A549 treated with DMSO at 1 μM for 4 hours (cell line): ENCODE results near the gene LCMT2. TPM values are rescaled to one million over a fixed set of nuclear protein-coding genes. Genes with fewer than 3 reads are reported as not detected.

Source experiments
- total RNA-seq: library from RNA; stranded (reverse); fragments of 200-300 nt; extraction: Qiagen RNA extraction; gene quantifications from 5 replicates; pipeline ENCODE4 v1.2.3, GENCODE V29; 2022; ENCODE audit warnings: low read depth

Gene LCMT2, protein sequence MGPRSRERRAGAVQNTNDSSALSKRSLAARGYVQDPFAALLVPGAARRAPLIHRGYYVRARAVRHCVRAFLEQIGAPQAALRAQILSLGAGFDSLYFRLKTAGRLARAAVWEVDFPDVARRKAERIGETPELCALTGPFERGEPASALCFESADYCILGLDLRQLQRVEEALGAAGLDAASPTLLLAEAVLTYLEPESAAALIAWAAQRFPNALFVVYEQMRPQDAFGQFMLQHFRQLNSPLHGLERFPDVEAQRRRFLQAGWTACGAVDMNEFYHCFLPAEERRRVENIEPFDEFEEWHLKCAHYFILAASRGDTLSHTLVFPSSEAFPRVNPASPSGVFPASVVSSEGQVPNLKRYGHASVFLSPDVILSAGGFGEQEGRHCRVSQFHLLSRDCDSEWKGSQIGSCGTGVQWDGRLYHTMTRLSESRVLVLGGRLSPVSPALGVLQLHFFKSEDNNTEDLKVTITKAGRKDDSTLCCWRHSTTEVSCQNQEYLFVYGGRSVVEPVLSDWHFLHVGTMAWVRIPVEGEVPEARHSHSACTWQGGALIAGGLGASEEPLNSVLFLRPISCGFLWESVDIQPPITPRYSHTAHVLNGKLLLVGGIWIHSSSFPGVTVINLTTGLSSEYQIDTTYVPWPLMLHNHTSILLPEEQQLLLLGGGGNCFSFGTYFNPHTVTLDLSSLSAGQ
- total RNA-seq = 7.2 to 8.8 TPM (median 7.7 TPM) in 5 replicates

DNA sequence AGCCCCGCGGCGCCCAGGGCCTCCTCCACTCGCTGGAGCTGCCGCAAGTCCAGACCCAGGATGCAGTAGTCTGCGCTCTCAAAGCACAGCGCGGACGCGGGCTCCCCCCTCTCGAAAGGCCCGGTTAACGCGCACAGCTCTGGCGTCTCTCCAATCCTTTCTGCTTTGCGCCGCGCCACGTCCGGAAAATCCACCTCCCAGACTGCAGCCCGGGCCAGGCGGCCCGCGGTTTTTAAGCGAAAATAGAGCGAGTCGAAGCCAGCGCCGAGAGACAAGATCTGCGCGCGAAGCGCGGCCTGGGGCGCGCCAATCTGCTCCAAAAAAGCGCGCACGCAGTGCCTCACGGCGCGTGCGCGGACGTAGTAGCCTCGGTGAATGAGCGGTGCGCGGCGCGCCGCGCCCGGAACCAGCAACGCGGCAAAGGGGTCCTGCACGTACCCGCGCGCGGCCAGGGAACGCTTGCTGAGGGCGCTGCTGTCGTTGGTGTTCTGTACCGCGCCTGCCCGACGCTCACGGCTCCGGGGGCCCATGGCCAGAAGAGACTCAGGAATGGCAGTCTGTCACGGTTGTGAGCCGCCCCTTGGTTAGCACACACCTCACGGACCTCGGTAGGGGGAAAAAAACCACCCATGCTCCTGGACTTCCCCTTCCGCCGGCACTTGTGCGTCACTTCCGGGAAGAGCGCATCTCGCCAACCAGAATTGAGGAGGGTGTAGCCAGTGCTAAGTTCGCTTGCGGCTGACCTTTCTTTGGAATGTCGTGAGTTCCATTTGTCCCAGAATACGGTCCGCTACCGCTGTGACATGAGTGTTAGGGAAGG, at the start of gene LCMT2:
Gene LCMT2, minus strand, starts transcription at position 614 of the 820 bp plus-strand sequence. Its CDS starts 84 bp downstream, at position 530.

DNA sequence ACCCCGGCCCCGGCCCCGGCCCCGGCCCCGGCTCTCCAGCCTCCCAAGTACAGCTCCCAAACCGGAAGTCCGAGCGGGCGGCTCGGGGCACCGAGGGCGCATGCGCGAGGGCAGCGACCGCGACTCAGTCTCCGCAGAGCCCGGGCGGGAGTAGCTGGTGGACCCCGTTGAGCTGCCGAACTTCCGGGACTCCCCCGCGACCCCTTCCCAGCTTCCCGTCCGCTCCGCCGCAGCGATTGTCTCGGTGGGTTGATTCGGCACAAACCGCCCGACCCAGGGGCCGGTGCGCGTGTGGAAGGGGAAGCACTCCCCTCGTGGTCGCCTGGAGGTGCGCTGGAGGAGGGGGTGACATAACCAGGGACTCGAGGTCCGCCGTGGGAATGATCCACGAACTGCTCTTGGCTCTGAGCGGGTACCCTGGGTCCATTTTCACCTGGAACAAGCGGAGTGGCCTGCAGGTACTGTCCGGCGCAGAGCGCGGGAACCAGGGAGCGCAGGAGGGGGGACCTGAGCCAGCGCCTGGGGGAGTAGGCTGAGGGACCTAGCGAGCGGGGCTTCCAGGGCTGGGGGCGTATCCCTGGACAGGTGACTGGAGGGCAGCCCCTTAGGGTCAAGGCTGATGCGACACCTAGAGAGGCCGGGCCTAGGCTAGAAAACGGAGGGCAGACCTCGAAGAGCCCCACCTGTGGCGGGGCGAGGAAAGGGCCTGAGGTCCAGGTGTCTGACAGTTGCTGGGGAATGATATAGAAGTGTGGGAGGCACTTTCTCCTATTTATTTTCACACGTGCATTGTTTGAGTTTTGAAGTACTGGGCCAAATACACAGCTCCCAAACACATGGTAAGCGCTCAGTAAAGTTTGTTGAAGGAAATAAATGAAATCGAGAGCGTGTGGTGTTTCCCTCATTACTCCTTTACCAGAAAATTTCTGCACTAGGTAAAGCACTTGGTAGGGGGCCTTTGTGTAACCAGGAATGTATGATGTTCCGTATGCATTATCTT, 40.9 kb upstream of the LCMT2 start, which contains the start of the genes TUBGCP4 and ZSCAN29:
Gene TUBGCP4, plus strand, starts transcription at position 127 of the 1,000 bp plus-strand sequence. Its CDS starts 254 bp downstream, at position 381.
Gene ZSCAN29, minus strand, starts transcription at position 69 of the 1,000 bp plus-strand sequence. CDS start 1,130 bp downstream, outside the sequence.

DNA sequence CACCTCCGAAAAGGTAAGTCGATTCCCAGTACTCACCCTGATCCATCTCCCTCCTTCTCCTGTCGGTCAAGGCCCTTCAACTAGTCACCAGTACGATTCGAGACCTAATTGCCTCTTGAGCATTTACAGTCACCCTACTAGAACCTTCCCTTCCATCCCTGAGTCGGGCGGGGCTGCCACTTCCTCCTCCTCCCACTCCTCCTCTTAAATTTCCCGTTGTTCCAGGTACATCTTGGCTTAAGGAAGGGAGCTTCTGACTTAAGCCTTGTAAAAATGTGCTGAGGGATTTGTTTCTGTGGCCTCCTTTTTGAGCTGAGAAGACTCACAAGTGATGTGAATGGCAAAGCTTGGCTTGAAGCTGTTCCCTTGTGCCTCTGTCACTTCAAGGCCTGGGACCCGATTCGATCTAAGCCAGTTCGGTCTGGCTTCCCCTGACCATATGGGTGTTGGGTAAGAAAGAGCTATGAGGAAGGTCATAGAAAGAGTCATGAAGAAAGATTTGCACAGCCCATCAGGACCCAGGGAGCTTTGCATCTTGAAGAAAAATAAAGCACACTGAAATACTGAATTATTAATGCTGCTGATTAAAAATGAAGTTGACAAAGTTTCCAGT, 28.1 kb downstream of the LCMT2 start, which contains the start of gene TGM7:
Gene TGM7, minus strand, starts transcription at position 51 of the 613 bp plus-strand sequence.

Other genes with a start within 250 kb of the LCMT2 start
- 3.7 to 5.1 TPM (median 4.8 TPM) in 5 replicates for gene UBR1, start 224.5 kb downstream of the LCMT2 start, total RNA-seq
- 7.3 to 9.4 TPM (median 7.9 TPM) in 5 replicates for gene TMEM62, start 197.0 kb downstream of the LCMT2 start, total RNA-seq
- gene CCNDBP1, start 145.2 kb downstream of the LCMT2 start, total RNA-seq = 22.7 to 28.6 TPM (median 25.5 TPM) in 5 replicates
- gene EPB42, start 109.6 kb downstream of the LCMT2 start, total RNA-seq = not detected in 5 replicates
- not detected in 5 replicates for gene TGM5, start 63.6 kb downstream of the LCMT2 start, total RNA-seq
- gene TGM7, start 28.3 kb downstream of the LCMT2 start, total RNA-seq = not detected in 5 replicates
- gene ZSCAN29, start 40.5 kb upstream of the LCMT2 start, total RNA-seq = 9.9 to 13.0 TPM (median 11.2 TPM) in 5 replicates
- 4.0 to 8.1 TPM (median 6.3 TPM) in 5 replicates for gene TUBGCP4, start 40.5 kb upstream of the LCMT2 start, total RNA-seq
- gene TP53BP1, start 162.6 kb upstream of the LCMT2 start, total RNA-seq = 16.5 to 23.1 TPM (median 21.9 TPM) in 5 replicates
- 0.75 to 0.99 TPM (median 0.84 TPM) in 5 replicates for gene MAP1A, start 187.0 kb upstream of the LCMT2 start, total RNA-seq